SKM-1 treated with dmso at 0.1 percent for 144 hours (cell line): ENCODE measurements around the gene LHFPL6.

Experiments used
- DNase-seq: peaks from one replicate; lab custom pipeline; 2025; ENCODE audit not compliant: unreplicated experiment; lab: John Stamatoyannopoulos, UW

Gene LHFPL6

GRCh38 chr13:39318161-39318560, 284.8 kb downstream of the LHFPL6 start:
- DNase-seq: no peak

- DNase-seq: no peak
These were observed 285.7 kb downstream of the LHFPL6 start for GRCh38 chr13:39317291-39317690.

- no peak for DNase-seq
These were observed 287.2 kb downstream of the LHFPL6 start for GRCh38 chr13:39315796-39316195.

- no peak for DNase-seq
These were observed 289.3 kb downstream of the LHFPL6 start for GRCh38 chr13:39313721-39314120.

- no peak for DNase-seq
These were observed 290.4 kb downstream of the LHFPL6 start for GRCh38 chr13:39312596-39312995.

GRCh38 chr13:39311619-39312018, 291.4 kb downstream of the LHFPL6 start:
- DNase-seq: no peak

GRCh38 chr13:39310961-39311360, 292.0 kb downstream of the LHFPL6 start:
- DNase-seq: no peak

GRCh38 chr13:39306639-39307589, 296.1 kb downstream of the LHFPL6 start:
- DNase-seq: no peak

- no peak for DNase-seq
These were observed 300.2 kb downstream of the LHFPL6 start for GRCh38 chr13:39302820-39303219.

- no peak for DNase-seq
These were observed 304.0 kb downstream of the LHFPL6 start for GRCh38 chr13:39298951-39299350.

GRCh38 chr13:39297664-39298171, 305.3 kb downstream of the LHFPL6 start:
- no peak for DNase-seq

GRCh38 chr13:39297023-39297422, 306.0 kb downstream of the LHFPL6 start:
- DNase-seq: no peak

- no peak for DNase-seq
These were observed 306.8 kb downstream of the LHFPL6 start for GRCh38 chr13:39296193-39296592.
